GM18520 (cell line): ENCODE measurements around the gene ABHD6.
"Not testable (repeated sequence)": the region's sequence is repeated elsewhere in the genome, so short reads cannot be mapped to it uniquely, and the experiment has no call there.

Source experiments
- ATAC-seq: cut with Tn5 transposase; IDR thresholded peaks from one replicate; pipeline ENCODE4 v1.9.1; 2021; ENCODE audit not compliant: unreplicated experiment

ABHD6 gene

GRCh38 chr3:58321791-58322190, 84.2 kb downstream of the ABHD6 start:
- ATAC-seq: no peak

DNA sequence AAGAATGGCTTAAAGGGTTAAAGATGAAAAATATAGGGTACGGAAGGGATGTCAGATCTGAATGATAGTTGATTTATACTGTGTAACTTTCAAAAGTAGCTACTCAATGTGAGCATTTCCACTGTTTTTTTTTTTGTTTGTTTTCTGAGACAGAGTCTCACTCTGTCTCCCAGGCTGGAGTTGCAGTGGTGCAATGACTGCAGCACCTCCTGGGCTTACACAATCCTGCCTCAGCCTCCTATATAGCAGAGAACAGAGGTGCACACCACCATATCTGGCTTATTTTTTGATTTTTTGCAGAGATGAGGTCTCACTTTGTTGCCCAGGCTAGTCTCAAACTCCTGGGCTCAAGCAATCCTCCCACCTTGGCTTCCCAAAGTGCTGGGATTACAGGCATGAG, 85.2 kb downstream of the ABHD6 start:
- ATAC-seq: no peak

DNA sequence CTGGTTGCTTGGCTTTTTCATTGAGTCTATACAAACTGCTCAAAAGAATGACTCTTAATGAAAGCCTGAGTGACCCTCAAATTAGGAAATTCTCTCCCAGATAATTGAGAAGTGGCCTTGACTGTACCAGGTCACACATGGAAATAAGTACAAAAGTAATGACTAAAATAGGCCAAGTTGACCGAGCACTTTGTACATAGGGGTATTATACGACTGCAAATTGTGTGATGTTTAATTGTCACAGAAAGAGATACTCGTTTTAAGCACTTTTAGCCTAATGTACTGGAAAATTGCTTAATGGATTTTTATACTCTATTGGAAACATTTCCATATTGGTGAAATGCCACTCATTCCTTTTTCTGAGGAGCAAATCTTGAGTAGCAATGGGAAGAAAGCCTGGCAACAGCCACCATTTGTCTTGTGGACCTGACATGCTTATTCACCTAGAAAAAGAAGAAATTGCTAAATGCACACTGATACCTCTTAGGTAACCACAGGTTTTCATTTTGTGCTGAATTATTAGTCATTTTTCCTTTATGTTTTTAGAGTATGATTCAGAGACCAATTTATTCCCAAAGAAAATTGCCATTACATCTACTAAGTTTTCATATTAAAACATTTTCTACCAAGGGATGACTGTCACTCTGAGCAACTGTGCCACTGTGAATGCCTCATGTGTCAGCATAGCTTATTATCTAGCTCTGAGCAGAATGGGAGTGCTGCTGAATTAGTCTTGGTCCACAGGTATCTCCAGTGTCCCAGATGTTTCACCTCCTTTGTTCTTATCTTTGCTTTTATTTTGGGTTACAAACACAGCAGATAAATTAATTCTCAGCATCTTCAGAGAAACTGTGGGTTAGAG, 86.2 kb downstream of the ABHD6 start:
- no peak for ATAC-seq

DNA sequence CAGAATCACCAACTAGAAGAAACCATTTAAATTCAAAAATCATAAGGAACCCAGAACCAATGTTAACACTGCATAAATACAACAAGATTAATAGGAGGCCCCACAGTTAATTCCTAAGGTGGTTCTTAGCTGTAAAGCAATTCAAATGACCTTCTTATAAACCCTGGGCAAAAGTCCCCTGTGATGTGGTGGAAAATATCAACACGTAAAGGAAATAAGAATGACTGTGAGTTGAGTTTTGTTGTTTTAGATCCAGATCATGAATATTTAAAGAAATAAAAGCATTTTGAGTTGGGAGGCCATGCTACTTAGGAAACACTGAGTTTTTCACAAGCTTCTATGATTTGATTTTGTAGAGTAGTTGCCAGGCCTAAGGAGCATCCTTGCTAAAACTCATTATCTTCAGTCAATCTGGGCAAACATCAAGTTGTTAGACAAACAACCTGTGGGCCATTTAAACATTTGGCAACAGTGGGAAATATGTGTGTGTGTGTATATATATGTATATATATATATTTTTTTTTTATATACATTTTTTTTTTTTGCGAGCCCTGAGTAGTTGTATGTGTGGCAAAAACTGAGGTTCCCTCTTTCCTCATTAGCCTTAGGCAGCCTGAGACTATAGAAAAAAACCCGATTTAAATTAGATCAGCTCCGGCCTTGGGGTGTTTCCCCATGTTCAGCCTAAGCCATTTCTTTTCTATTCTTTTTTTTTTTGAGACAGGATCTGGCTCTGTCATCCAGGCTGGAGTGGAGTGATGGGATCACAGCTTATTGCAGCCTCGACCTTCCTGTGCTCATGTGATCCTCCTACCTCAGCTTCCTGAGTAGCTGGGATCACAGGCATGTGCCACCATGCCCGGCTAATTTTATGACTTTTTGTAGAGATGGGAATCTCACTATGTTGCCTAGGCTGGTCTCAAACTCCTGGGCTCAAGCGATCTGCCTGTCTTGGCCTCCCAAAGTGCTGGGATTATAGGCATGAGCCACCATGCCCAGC, 87.1 kb downstream of the ABHD6 start:
- no peak for ATAC-seq

GRCh38 chr3:58325525-58325992, 88.0 kb downstream of the ABHD6 start:
- no peak for ATAC-seq

DNA sequence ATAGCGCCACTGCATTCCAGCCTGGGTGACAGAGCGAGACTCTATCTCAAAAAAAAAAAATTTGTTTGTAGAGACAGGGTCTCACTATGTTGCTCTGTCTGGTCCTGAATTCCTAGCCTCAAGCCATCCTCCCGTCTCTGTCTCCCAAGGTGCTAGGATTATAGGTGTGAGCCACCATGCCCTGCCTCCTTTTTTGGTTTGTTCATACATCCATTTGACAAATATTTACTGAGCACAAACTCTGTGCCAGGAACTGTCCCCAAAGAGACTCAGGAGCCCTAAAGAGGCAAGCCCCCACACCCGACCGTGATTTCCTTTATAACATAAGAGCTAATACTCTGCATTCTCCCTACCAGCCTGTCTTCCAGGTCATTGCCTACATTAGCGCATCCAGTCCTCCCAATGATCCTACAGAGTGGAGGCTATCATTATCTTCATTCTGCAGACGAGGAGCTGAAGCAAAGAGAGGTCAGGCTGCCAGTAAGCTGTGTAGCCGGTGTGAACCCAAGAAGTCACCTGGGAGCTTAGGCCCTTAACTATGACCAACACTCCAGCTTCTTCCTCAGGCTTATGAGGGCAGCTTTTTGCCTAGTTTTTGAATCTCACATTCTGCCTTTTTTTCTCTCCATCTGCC, 88.8 kb downstream of the ABHD6 start:
- ATAC-seq: no peak

GRCh38 chr3:58329150-58329921, 91.7 kb downstream of the ABHD6 start:
- ATAC-seq: no peak

- ATAC-seq: no peak
Observed at GRCh38 chr3:58329922-58330413, 92.4 kb downstream of the ABHD6 start.

GRCh38 chr3:58331593-58332152, 94.1 kb downstream of the ABHD6 start:
- ATAC-seq: no peak

GRCh38 chr3:58332575-58333188, 95.1 kb downstream of the ABHD6 start, which contains the start of gene PXK:
Gene PXK, plus strand, starts transcription at chr3:58332892. Its CDS starts 97 bp downstream, at chr3:58332989.
- ATAC-seq: peak; percentile 82

GRCh38 chr3:58333206-58334012, 95.8 kb downstream of the ABHD6 start:
- no peak for ATAC-seq

DNA sequence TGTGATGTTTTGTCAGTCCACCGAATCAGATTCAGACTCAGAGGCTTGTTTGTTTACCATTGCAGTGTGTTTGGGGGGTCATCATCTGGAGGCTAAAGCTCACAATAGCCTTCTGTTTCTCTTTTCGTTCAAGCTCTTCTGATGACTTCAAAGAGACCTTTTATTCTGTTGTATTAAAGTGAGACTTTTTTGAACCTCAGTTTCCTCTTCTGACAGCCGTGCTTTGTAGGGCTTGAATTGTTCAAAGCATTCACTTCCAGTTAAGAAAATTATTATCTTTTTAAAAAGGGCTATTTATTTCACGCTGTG, 96.4 kb downstream of the ABHD6 start:
- no peak for ATAC-seq

GRCh38 chr3:58334506-58334884, 96.9 kb downstream of the ABHD6 start:
- no peak for ATAC-seq

GRCh38 chr3:58335652-58335947, 98.0 kb downstream of the ABHD6 start:
- no peak for ATAC-seq

DNA sequence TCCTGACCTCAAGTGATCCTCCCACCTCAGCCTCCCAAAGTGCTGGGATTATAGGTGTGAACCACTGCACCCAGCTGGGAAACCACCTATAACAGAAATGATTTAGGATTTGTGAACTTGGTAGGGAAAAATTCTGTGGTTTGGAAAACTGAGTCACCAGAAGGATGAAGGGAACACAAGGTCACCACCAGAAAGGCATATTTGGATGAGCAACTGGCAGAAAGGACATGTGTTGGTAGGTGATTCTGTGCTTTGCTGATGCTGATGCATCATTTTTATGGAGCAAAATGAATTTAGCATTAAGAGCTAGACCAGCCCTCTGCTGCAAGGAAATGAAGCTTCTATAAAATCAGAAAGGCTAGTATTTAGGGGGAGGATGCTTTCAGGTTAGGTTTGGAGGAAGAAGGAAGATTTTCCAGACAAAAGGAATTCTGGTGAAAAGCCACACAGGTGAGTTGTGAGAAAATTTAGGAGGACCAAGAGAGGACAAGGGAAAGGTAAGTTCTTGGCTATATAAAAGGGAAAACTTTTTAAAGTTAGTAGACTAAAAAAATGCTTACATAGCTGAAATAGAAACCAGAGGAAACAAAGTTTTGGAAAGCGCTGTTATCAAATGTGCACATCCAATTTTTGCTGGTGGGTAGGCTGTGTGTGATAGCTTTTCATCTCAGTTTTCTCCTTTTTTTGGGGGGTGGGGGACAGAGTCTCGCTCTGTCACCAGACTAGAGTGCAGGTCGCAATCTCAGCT, 98.7 kb downstream of the ABHD6 start:
- no peak for ATAC-seq

DNA sequence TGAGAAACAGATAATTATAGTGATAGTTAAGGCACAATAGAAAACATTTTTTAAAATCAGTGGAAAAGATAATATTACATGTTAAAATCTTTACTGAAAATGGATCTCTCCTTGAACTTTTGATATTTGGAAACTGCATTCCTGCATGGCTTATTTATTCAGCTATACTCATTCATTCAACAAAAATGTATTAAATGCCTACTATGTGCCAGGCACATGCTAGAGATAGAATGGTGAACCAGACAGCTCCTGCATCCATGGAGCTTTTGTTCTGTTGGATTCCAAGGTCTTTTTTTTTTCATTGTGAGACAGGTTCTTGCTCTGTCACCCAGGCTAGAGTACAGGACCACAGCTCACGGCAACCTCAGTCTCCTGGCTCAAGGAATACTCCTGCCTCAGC, 99.6 kb downstream of the ABHD6 start:
- no peak for ATAC-seq

DNA sequence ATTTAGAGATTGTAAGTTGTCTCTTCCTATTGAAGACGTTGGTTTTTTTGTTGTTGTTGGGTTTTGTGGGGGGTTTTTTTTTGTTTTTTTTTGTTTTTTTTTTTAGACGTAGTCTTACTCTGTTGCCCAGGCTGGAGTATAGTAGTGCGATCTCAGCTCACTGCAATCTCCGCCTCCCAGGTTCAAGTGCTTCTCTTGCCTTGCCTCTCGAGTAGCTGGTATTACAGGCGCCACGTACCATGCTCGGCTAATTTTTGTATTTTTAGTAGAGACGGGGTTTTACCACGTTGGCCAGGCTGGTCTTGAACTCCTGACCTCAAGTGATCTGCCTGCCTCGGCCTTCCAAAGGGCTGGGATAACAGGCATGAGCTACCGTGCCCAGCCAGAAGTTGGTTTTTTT, 101.6 kb downstream of the ABHD6 start:
- ATAC-seq: not testable (repeated sequence)

DNA sequence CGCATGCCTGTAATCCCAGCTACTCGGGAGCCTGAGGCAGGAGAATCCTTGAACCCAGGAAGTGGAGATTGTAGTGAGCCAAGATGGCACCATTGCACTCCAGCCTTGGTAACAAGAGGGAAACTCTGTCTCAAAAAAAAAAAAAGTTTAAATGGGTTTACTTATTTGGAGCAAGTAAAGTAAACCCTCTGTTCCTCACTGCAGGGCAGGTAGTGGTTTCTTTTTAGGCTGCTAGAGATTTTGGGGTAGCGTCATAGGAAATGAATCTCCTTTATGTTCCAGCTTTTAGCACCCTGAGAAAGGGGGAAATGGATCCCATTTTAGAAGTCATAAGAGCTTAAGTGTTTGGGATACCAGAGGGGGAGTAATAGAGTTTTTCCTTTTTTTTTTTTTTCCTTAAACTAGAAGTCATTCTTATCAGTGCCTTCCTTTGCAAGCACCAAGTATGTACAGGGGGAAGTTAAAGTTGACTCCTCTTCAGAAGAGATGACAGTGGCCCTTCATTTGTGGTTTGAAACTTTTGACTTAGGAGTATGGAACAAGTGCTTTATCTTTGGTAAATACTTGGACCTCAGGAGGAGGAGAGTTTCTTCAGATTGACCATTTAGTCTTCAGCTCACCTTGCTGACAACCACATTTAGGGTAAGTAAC, 103.1 kb downstream of the ABHD6 start:
- no peak for ATAC-seq
